ENCODE results near the gene PFN3.

DNA sequence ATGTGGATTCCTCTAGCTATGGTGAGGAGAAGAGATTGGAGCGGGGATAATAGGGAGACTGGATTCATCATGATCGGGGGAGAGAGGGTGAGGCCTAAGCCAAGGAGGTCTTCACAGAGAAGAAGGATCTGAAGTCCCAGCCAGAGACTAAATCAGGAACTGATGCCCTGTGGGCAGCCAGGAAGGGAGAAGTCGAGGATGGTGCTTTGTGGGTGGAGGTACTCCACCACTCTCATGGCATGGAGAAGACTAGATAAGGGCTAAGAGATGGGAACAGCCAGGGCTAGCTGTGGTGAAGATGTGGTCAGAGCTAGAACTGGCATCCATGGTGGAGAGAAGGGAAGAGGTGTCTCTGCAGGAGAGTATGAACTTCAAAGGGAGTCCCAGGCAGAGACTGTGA lies 45.8 kb downstream of the PFN3 start:
- TF ChIP-seq CTCF (IDR thresholded peaks at IDR 0.05 in 8 of 11, conservative IDR thresholded peaks at IDR 0.05 in 3 of 11) (no peak), POLR2A (IDR thresholded peaks at IDR 0.05) (no peak), POLR2AphosphoS5 (IDR thresholded peaks at IDR 0.05) (no peak)

All from spleen (tissue), 7 donors.